Measurements from ENCODE around the gene DOCK4.
"Not testable (repeated sequence)": the region's sequence is repeated elsewhere in the genome, so short reads cannot be mapped to it uniquely, and the experiment has no call there.

DOCK4 gene, protein sequence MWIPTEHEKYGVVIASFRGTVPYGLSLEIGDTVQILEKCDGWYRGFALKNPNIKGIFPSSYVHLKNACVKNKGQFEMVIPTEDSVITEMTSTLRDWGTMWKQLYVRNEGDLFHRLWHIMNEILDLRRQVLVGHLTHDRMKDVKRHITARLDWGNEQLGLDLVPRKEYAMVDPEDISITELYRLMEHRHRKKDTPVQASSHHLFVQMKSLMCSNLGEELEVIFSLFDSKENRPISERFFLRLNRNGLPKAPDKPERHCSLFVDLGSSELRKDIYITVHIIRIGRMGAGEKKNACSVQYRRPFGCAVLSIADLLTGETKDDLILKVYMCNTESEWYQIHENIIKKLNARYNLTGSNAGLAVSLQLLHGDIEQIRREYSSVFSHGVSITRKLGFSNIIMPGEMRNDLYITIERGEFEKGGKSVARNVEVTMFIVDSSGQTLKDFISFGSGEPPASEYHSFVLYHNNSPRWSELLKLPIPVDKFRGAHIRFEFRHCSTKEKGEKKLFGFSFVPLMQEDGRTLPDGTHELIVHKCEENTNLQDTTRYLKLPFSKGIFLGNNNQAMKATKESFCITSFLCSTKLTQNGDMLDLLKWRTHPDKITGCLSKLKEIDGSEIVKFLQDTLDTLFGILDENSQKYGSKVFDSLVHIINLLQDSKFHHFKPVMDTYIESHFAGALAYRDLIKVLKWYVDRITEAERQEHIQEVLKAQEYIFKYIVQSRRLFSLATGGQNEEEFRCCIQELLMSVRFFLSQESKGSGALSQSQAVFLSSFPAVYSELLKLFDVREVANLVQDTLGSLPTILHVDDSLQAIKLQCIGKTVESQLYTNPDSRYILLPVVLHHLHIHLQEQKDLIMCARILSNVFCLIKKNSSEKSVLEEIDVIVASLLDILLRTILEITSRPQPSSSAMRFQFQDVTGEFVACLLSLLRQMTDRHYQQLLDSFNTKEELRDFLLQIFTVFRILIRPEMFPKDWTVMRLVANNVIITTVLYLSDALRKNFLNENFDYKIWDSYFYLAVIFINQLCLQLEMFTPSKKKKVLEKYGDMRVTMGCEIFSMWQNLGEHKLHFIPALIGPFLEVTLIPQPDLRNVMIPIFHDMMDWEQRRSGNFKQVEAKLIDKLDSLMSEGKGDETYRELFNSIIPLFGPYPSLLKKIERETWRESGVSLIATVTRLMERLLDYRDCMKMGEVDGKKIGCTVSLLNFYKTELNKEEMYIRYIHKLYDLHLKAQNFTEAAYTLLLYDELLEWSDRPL (N-terminal part only)

DNA sequence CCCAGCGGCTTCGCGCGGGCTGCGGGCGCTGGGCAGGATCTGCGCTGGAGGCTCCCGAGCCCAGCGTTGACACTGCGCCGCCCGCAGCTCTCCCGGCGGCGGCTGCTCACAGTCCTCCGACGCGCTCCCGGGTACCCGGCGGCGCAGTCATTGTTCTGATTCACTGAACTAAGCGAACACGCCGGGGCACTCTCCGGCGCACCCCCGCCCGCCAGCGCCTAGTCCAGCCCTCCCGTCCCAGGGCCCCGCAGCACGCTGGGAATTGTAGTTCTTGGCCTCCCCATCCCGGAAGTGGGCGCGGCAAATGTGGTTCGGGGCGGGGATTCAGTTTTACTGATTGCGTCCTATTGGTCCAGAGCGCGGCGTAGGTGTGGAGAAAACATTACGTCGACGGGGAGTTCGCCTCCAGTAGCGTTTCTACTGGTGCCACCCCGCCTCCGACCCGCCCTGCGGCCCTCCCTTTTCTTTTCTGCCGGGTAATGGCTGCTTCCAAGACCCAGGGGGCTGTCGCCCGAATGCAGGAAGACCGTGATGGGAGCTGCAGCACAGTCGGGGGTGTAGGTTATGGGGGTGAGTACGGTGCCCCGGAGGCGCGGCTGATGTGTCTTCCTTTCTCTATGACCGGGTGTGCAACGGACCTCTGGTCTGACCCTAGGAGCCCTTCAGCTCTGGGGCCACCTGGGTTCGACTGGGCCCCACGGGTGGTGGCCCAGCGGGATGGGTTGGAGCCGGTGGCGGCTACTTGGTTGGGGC, at the start of gene DOCK4, which contains the start of gene ZNF277:
Gene DOCK4, minus strand, starts transcription at position 162 of the 753 bp plus-strand sequence. CDS start 261 bp downstream, outside the sequence.
Gene ZNF277, plus strand, starts transcription at position 458 of the 753 bp plus-strand sequence. Its CDS starts 22 bp downstream, at position 480.
- DNase-seq (ENCODE audit: low spot score) = peak; percentile 99

DNA sequence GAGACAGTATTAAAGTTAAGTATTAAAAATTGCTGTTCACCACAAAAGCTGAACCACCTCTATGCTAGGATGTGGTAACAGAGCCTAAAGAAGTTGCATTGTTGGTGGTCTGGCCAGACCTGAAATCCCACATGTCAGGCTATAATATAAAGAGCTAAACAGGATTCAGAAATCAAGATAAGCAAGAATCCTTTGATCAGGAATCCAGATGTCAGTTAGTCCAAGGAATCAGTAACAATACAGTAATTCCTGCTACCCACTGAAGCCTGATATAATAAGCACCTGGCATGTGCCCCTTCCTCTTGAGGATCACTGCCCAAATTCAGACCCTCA, 49.2 kb upstream of the DOCK4 start:
- peak; percentile 9 for DNase-seq (ENCODE audit: low spot score)

DNA sequence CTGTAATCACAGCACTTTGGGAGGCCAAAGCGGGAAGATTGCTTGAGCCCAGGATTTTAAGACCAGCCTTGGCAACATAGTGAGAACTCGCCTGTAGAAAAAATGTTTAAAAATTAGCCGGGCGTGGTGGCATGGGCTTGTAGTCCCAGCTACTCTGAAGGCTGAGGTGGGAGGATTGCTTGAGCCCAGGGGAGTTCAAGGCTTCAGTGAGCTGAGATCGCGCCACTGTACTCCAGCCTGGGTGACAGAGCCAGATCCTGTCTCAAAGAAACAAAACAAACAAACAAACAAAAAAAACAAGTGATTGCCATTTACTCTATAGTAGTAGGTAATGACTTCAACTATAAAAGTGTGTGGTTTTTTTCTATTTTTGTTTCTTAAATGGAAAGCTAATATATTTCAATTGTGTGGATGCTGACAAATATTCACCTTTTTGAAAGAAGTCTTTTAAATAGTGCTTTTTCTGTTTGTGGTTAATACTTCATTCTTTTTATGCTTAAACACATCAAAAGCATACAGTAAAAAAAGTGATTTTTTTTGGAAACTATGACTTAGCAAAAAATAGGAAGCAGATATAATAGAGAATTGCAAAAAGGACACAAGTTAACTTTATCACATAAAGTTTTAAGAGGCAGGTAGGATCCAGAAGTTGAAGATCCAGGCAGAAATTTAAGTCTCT, 48.6 kb upstream of the DOCK4 start:
- no peak for DNase-seq (ENCODE audit: low spot score)

DNA sequence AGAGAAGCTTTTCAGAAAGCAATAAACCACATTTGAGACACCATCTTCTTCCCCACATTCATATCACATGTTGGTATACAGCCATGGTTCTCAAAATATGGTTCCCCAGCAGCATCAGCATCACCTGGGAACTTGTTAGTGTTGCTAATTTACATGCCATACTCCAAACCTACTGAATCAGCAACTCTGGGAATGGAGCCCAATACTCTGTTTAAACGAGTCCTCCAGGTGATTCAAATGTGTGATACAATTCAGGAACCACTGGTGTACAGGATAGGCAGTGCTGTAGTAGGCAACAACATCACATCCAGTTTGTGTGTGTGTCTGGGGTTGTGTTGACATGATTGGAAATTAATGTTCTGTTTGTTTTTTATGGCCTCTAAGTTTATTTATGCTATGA, 48.0 kb upstream of the DOCK4 start:
- DNase-seq (ENCODE audit: low spot score) = no peak

DNA sequence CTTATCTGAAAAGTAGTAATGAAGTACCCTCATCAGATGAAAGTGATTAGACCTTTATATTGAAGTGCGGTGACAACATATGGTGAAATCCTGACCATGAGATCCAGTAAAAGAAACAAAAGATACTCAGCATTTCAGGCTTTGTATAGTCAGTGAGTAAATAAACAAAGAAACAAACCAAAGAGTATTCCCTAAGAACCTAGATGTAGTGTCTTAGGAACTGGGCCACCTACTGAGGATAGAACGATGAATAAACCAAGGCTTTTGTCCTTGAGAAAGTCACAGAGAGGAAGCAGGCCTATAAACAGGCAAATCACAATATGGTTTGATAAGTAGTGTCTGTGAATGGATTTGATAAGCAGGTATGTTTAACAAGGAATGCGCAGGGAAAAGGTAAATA, 46.5 kb upstream of the DOCK4 start:
- no peak for DNase-seq (ENCODE audit: low spot score)

DNA sequence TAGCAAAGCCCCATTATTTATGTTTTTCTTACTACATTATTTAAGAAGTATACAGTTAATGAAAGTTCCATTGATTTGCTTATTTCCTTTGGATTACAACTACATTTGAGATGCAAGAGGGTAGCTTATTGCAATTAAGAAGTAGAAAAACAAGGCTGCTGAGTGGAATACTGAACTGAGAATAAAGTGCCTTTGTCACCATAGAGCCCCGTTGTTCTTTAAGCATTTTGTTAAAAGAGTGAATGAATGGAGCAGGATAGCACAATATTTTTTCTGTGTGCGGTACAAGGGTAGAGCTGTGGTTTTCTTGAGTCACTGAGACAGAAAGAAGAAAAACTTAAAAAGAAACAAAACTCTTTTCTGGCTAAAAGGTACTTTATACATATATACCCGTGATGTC, 45.9 kb upstream of the DOCK4 start:
- DNase-seq (ENCODE audit: low spot score) = no peak

DNA sequence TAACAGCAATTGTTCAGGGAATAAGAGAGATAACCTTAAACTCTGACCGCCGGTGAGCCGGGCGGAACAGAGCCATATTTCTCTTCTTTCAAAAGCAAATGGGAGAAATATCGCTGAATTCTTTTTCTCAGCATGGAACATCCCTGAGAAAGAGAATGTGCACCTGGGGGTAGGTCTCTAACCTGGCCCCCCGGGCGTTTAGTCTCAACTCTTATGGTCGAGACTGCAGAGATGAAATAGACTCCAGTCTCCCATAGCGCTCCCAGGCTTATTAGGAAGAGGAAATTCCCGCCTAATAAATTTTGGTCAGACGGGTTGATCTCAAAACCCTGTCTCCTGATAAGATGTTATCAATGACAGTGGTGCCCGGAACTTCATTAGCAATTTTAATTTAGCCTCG, 43.8 kb upstream of the DOCK4 start:
- not testable (repeated sequence) for DNase-seq (ENCODE audit: low spot score)

DNA sequence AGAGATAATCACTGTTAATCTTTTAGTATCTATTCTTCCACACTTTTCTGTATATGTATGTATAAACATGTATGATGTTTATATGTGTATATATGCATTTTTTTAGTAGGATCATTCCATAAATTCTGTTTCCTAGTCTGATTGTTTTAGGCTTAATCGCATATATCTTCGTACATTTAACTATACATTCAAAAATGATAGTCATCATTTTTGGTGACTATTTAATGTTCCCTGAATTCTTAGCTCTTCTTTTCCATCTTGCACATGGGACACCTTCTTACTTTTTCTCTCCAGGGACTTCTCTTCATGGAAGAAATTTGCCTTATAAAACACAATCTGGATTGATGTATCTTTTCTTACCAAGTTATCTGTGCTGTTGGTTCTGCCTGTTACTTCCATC, 42.4 kb upstream of the DOCK4 start:
- DNase-seq (ENCODE audit: low spot score) = no peak

DNA sequence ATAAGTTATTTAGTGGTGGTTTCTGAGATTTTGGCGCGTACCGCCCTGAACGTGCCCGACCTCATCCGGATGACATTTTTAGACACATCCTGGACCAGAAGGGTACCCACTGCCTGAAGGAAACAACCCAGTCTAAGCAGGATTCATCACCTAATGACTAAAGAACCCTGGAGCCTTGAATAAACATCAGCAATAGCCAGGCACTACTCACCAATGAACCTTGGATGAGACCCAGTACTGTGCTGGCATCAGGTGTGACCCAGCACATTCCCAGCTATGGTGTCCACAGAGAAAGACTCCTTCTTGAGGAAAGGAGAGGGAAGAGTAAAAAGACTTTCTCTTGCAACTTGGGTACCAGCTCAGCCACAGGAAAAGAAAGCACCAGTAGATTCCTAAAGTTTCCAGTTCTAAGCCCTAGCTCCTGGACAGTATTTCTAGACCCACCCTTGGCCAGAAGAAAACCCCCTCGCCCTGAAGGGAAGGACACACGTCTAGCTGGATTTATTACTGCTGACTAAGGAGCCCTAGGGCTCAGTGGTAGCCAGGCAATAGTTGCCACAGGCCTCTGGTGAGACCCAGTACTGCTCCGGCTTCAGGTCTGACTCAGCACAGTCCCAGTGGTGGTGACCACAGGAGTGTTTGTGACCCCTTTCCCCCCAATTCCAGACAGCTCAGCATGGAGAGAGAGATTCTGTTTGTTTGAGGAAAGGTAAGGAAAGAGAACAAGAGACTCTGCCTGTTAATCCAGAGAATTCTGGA, 32.8 kb upstream of the DOCK4 start:
- no peak for DNase-seq (ENCODE audit: low spot score)

DNA sequence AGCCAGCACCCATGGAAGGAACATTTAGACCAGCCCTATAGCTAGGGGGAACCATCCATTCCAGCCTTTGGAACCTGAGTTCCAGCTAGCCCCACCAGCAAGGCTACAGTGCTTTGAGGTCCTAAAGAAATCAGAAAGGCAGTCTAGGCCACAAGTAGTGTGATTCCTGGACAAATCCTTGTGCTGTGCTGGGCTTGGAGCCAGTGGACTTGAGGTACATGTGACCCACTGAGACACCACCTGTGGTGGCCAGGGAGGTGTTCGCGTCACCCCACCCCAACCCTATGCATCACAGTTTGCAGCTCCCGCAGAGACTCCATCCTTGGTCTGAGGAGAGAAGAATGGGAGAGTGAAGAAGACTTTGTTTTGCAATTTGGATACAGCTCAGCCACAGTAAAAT, 32.1 kb upstream of the DOCK4 start:
- DNase-seq (ENCODE audit: low spot score) = no peak

DNA sequence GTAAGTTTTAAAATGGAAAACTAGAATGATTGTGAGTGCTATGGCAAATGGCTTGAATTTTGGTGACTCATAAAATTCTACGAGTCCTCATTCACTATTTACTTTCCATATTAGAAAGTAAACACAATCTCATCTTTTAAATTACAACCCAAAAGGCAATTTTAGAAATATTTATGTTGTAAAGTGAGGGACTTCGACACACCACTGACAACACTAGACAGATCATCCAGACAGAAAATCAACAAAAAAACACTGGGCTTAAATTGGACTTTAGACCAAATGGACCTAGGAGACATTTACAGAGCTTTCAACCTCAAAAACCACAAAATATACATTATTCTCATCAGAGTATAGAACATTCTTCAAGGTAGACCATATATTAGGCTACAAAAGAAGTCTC, 30.4 kb upstream of the DOCK4 start:
- DNase-seq (ENCODE audit: low spot score) = no peak

DNA sequence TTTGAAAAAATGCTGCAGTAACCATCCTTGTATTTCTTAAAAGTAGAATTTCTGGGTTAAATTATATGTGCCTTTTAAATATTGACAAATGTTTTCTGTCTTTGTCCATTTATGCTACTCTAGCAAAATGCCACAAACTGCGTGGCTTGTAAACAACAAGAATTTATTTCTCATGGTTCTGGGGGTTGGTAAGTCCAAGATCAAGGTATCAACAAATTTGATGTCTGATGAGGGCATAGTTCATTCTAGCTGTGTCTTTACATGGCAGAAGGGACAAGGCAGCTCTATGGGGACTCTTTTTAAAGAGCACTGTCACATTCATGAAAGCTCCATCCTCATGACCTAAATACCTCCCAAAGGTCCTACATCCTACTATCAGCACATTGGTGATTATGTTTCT, 27.9 kb upstream of the DOCK4 start:
- no peak for DNase-seq (ENCODE audit: low spot score)

DNA sequence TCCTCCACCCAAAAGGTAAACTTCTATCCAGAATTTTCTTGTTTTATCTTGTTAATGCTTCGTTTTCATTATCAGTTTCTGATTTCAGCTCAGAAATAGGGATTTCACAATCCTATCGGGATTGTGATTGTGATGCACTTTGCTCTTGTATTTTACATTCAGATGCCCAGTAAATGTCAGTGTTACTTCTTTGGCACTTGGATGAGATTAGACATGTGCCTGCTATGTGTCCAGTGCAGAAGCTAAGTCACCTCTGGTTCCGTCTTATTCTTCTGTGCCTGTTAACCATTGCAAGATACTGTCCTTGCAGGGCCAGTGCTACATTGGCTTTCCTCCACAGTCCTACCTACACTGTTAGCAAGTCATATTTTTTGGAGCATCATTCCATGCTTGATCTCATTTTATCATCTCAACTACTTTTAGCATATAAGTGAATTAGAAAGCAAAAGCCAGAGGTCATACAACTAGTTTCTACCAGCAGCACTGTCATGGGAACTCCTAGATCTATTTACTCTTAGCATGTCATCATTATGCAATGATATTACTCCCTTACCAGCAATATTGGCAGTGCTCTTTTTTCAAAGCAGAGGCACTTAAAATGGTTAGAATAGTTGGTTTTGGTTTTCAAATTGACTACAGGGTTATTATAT, 27.0 kb upstream of the DOCK4 start:
- DNase-seq (ENCODE audit: low spot score) = no peak

DNA sequence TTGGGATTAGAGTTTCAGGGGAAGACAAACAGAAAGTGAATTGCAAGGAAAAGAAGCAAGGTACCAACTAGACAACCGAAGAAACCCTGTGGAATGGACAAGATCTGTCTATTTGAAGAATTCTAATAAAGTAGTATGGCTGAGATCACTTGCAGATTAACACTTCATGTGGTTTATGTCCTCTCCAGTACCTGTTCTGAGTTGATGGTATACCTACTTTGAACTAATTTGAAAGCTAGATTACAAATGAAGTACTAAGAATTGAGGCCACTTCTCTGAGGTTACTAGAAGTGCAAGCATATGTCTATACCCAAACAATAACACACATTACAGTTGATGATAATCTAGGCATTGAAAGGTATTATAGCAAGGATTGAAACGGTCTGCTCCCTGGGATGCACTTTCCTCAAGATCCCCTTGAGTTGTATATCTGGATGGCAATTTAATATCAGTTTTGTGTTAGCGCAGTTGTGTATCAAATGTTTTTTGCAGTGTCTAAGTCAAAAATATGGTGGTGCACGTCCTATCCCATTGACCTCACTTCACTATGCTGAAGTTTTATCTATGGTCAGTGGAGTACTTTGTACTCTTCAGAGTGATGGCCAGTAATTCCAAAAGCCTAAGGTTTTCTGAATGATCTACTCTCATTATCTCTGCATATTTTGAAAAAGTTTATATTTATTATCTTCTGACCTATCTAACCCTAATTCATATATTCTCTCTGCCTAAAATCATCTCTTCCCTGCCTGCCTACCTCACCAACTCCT, 26.2 kb upstream of the DOCK4 start:
- no peak for DNase-seq (ENCODE audit: low spot score)

DNA sequence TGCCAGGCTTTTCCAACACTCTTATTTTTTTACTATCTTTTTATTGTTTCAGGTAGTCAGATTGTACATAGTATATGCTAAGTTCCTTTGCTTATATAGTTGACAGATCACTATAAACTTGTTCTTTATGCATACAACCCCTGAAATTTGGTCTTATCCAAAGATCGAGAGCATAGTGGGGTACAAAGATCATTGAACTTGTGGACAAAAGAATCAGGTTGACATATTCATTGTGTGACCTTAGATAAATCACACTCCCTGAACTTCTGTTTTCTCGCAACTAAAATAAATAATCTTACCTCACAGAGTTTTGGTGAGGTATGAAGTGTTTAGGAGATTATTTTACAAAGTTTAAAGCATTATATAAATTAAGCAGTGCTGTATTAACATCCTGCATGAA, 22.4 kb upstream of the DOCK4 start:
- DNase-seq (ENCODE audit: low spot score) = no peak

DNA sequence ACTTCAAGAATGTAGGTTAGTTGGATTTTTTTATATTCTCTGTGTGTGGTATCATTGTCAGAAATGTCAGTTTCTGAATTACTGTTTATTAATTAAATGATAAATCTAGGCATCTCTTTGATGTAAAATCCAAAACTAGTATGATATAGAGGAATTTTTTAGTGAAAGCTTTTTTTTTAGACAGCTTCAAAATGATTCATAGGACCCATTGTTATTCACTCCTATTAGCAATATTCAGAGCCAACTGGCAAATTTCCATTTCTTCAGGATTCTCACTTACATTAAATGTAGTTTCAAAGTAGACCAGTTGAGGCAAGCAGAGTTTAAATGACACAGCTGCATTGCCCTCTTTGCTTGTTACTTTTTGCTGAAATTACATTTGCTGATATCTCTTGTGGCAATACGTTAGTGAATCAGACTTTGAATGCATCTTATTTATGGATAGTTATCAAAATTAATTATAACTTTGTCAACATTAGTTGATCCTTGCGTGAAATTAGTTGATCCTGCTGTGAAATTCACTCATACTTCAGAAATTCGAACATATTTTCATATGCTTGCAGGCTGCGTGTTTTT, 20.6 kb upstream of the DOCK4 start:
- DNase-seq (ENCODE audit: low spot score) = no peak

DNA sequence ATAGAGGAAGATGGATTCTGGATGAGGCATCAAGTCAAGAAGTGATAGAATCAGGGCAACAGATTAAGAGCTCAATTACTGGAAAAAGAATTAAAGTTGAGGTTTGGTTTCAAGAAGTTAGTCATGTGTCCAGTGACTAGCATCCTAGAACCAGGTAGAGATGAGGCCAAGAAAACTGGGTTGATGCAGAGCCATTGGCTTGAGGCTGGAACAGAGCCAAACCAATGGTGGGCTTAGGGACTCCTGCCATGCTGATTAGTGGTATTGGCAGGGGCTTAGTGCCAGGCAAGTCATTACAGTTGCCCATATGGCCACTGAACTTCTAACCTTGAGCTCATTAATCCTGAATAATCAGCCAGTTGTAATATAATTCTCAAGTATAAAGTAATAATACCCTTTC, 18.8 kb upstream of the DOCK4 start:
- DNase-seq (ENCODE audit: low spot score) = no peak

DNA sequence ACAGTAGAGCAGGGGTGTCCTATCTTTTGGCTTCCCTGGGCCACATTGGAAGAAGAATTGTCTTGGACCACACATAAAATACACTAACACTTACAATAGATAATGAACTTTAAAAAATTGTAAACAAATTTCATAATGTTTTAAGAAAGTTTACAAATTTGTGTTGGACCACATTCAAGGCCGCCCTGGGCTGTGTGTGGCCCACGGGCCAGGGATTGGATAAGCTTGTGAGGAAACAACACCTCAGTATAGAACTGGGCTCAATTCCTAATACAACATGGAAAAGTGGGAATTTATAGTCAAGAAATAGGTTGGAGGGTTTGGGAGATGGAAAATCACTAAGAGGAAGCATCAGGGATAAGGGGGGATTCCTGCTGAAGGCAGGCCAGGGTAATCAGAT, 18.0 kb upstream of the DOCK4 start:
- no peak for DNase-seq (ENCODE audit: low spot score)

DNA sequence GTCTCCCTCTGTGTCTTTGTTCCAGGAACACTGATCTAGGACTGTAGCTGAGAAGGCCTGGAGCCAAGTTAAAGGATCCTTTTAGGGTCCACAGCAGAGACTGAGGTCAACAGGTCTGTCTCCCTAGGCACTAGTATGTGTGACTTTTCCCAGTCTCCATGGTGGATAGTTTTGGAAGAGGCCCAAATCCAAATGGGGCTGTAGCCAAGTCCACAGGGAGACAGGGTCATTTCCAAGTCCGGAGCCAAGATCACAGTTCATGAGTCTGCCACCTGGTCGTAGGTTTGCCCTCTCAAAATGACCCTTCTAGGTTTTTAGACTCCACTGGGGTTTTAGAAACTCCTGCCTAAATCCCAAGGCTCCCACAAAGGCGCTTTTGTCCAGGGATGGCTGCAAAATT, 17.1 kb upstream of the DOCK4 start:
- DNase-seq (ENCODE audit: low spot score) = no peak
